HK-2 (cell line): ENCODE results near the gene NCF4.

Source experiments
- DNase-seq: peaks from one replicate; pipeline ENCODE4 v3.0.0-alpha.2; 2018; ENCODE audit not compliant: unreplicated experiment

NCF4 gene

DNA sequence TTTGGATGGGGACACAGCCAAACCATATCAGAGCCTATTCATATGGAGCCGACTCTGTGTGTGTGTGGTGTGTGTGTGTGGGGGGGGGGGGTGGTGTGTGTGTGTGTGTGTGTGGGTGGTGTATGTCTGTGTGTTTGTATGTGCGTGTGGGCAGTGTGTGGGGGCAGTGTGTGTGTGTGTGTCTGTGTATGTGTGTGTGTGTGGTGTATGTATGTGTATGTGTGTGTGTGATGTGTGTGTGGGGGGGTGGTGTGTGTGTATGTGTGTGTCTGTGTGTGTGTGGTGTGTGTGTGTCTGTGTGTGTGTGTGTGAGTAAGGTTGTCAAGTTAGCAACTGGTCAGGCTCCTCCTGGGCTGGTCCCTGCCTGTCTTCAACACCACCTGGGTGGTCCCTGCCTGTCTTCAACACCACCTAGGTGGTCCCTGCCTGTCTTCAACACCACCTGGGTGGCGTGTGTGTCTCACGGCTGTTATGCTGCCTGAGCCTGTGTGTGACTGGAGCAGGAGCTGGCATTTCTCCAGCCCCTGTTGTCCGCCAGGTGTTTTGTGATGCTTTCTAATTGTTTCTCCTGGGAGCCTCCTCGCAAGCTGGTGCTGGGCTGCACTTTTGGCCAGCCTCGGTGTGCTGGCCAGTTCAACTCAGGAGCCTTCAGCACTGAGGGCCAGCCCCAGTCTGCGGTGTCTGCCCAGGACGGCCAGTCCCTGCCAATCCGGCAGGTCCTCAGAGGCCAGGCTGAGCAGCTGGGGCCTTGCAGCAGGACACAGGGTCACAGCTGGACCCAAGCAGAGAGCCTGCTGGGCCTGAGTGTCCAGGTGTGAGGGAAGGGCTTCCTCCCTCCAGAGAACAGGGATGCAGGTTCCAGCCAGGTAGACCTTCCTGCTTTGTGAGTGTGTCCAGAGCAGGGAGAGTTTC, 22.4 kb upstream of the NCF4 start:
- no peak for DNase-seq

DNA sequence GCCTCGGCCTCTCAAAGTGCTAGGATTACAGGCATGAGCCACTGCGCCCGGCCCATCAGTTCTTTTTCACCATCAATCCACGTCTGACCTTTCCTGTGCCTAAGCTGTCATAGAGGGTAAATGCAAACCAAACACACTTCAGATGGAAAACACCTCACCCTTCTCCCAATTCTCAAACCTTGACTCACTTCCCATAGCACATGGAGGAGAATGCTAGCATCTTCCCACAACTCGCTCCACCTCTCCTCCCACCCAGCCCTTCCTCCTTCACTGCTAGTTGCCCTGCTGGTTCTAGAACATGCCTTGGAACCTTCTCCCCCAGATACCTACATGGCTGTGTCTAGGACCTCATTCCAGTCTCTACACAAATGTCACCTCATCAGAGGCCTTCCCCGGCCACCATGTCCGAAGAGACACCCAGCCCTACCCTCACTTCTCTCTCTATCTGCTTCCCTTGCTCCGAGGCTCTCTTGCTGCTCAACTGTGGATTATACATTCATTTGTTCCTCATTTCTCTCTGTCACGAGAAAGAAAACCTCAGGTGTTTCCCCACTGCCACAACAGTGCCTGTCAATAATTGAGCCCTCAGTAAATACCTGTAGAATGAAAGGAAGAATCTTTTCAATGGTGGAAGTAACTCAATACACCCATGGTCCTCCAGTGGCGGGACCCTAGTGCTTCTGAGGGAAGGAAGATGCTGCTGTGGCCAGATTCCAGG, 21.3 kb upstream of the NCF4 start:
- no peak for DNase-seq

DNA sequence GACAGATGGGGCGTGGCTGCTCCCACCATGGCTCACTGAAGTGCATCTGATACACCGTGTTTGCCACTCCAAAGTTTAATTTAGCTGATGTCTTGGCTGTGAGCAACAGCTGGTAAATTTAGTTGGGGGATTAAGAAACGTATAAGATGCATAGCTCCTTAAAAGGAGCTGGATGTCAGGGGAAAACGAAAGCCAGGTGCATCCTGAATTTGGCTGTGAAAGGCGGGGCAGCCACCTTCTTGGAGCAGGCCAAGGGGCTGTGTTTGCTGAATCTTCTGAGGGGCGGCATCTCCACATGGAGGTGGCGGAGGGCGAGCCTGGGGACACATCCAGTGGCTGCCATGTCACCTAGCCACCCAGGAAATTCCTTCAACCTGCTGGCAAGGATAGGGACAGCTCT, 20.7 kb upstream of the NCF4 start:
- DNase-seq = no peak

- DNase-seq = no peak
These were observed 14.5 kb upstream of the NCF4 start for GRCh38 chr22:36846271-36846670.

DNA sequence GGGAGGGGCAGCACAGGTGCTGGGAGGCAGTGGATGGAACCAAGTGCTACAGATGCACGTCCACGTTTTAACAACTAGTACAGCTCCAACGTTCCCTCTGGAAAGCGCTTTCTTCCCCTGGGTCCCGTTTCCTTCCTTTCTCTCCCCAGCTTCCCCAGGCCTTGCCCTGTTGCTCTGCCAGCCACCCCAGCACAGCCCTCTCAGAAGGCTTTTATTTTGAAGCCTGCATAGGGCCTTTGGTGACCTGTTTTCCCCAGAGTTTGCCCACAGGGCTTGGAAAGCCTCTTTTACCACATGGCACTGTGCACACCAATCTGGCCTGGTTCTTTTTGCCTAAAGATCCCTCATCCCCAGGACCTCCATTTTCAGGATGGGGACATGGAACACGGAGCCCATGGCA, 13.9 kb upstream of the NCF4 start:
- DNase-seq = no peak

DNA sequence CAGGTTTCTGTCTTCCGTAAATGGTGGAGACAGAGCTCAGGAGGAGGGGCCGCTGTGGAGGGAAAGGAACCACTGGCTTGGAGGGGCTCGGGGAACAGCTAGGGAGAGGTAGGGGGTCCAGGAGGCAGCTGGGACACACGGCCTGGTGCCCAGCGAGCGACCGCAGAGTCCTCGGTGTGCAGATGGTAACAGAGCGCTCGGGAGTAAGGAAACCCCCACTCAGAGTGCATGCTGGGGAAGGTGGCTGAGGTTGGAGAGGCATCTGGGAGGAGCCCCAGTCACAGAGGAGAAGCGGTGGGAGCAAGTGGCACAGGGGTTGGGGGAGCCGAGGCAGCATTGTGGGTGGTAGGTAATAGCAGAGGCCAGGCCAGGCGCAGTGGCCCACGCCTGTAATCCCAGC, 10.8 kb upstream of the NCF4 start:
- no peak for DNase-seq

DNA sequence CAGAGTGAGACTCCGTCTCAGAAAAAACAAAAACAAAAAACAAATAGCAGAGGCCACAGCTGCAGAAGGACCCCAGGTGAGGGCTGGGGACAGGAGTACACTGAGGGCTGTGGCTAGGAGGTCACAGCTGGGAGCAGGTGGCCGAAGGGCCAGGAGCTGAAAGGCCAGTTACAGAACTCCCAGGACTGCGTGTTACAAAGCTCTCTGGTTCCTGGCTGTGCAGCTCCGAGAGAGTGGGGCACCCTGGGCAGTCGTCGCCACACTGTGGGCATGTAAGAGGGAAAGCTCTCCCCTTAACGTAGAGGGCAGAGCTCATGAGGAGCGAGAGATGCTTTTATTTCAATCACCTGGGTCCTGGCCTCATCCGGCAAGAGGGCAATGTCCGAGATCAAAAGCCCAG, 10.1 kb upstream of the NCF4 start:
- no peak for DNase-seq

GRCh38 chr22:36852056-36852973, 8.5 kb upstream of the NCF4 start:
- no peak for DNase-seq

DNA sequence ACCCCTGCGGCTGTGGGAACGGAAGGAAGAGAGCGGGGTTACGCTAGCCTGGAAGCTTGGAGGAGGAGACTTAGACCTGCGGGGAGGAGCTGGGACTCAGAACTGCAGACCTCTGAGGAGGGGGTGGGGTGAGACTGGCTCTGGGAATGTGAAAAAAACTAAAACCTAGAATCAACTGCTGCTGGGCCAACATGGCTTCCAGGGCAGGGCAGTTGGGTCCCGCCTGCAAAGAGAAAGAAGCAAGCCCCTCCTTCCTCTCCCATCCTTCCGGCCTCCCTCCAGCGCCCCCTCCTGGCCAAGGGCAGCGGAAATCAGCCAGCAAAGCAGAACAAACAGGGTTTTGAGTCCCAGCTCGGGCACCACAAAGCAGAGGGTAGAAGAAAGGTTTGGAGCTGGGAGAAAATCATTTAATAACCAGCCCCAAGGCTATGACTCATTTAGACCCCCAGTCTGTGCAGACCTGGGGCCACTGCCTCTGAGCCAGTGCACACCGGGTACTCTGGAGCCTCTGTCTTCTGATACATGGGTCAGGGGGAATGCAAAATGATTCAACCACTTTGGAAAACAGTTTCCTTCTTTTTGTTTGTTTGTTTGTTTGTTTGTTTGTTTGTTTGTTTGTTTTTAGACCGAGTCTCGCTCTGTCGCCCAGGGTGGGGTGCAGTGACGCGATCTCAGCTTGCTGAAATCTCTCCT, 7.3 kb upstream of the NCF4 start:
- peak; percentile 42 for DNase-seq

DNA sequence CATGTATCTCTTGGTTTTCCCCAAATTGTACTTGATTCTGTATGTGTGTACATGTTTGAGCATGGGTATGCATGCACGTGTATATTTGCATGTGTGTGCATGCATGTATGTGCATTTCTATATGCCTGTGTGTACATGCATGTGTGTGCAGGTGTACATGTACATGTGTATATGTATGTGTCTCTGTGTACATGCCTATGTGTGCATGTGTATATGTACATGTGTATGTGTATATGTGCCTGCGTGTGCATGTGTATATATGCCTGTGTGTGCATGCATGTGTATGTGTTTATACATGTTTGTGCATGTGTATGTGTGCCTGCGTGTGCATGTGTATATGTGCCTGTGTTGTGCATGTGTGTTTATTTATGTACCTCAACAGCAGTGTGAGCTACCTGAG, 5.3 kb upstream of the NCF4 start:
- no peak for DNase-seq

DNA sequence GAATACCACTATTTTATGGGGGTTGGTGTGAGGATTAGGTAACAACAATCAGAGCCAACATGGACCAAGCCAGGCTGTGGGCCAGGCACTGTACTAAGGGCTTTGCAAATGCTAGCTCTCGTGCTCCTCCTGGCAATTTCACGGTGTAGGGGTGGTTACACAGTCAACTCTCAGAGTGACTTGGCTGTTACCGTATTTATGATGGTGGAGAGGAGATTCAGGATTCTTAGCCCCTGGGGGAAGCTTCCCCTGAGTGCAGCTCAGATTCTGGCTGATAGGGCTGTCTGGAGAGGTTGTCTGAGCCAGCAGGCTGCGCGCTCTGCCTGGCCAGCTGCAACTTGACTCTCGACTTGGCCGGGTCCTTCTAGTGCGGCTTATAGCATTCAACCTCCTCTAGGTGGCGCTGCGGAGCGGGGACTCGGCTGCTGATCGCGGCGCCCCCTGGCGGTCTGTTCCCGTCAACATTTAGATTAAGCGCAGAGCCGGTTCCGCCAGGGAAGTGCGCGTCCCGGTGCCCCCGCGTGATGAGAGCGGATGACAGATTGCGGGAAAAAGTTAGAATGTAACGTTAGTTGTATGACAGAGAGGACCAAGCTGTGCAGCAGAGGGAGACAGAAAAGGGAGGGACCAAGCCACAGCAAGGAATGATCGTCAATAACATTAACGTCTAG, 4.5 kb upstream of the NCF4 start:
- DNase-seq = peak; percentile 90

DNA sequence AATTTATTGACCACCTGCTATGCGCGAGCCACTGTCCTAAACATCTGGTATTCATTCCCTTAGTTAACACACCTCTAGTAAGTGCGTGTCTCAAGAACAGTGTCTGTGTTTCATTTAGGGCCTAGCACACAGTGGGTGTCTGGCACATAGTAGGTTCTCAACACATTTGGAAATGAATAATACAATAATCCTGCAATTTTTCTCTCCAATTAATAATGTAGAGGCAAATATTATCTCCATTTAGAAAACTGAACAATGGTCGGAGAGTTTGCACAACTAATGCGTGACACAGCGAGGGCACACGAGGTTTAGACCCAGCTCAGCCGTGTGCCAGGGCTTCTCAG, 4.0 kb upstream of the NCF4 start:
- DNase-seq = no peak

DNA sequence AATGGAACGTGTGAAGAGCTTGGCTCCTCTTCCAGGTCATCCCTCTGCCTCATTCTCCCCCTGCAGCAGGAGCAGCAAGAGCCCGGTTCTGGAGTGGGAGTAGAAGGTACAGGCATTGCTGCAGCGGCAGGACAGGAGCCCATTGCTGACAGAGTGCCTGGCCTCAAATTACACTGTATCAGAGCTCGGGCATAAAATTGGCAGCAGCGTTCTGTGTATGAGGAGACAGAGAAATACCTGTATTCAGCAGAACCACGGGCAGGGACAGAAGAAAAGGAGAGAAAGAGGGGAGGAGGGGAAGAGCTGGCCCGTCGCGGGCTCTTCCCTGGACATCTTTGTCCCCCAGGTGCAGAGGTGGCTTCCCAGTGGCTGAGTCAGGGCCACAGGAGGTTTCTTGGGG, 2.6 kb upstream of the NCF4 start:
- DNase-seq = no peak

DNA sequence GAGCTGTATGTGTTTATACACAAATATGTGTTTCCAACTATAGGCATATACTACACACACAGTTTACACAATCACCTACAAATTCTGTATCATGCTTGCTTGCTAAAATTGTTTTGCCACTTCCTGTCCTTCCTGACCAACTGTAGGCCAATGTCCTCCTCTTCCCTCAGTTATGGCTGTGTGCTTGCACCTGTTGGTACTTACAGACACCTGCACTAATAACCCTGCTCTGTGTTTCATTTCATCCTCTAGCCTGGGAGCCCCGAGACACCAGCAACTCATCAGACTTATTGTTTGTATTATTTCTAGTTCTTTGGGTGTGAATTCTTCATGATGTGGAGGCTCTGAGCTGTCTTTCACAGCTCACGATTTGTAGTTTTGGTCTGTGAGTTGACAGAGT, 1.8 kb upstream of the NCF4 start:
- DNase-seq = no peak

DNA sequence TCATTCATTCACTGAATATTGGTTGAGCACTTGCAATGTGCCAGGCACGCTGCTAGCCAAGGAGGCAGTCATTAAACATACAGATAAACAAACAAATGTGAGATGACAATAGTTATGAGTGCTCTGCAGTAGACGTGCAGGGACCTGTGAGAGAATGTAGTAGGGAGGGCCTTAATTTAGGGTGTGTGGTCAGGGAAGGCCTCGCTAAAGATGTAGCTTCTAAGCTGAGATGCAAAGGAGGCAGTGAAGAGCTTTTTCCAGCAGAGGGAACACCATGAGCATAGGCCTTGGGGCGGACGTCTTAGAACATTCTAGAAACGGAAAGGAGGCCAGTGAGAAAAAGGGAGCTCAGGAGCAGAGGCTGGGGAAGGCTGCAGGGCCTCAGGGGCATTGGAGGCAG, 789 bp upstream of the NCF4 start:
- DNase-seq = no peak

DNA sequence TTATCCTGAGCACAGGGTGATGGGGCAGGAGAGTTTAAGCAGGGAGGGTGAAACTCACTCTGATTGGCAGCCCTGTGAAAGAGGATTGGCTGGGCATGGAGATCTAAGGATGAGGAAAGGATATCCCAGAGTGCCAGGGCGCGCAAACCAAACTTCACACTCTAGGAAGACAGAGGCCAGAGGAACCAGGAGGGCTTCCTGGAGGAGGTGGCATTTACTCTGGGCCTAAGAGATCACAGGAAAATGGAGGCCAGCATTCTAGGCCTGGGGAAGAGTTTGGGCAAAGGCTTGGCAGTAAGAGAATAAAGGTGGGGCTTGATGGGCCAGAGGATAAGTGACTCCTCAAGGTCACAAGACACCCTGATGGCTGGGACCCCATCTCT, 377 bp upstream of the NCF4 start:
- DNase-seq = no peak

DNA sequence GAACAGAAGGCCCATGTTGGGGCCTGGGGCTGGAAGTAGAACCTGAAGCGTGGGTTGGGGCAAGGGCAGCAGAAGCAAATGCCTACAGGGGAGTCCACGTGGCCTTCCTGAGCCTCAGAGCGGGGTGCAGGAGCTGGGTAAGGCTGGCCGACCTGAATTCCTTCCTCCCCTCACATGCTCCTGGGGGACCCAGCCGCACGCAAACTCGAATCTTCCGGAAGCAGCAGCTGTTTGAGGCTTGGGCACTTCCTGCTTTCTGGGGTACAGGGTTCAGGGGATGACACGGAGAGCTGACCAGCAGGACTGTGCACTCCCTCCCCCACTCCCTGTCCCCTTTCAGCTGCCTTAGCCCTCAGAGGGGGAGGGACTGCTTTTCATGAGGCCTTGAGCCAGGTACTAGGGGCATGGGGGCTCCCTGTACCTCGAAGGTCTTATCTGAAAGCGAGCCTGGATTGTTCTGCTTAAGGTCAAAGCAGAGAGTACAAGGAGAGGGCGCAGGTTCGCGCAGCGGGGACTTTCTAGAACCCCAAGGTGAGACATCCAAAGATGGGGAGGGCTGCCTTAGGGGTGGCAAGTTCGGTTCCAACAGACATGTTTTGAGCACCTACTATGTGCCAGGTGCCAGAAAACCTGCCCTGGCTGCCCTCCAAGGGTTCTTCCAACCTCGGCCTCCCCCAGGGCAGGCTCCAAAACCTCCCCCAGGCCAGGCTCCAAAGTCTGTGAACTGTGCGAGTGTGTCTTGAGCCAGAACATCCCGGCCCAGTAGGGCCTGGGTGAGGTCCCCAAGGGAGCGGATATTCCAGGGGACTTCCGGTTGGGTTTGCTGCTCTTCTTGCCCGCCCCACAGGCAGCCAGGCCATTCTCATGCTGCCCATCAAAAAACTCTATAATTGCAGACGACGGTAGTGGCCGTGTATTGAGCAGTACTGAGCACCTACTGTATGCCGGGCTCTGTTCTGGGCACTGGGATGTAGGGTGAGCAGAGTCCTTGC, 1.7 kb downstream of the NCF4 start:
- no peak for DNase-seq

DNA sequence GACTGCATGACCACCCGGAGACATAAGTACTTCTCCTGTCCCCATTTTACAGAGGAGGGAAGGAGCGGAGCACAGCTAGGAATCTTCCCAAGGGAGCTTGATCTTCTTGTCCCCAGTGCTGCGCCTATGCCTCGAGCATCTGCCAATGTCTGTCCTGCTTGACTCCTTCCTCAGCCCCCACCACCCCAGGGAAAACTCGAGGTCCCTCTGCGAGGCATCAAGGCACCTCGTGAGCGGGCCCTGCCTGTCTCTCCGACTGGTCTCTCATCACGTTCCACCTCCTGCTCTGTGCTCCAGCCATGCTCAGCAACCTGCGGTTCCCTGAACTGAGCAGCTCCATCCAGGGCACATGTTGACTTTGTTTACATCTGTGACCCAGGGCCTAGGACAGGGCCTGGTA, 2.5 kb downstream of the NCF4 start:
- no peak for DNase-seq

- DNase-seq = no peak
These were observed 3.2 kb downstream of the NCF4 start for GRCh38 chr22:36863979-36864378.
